Mesenchymal stem cell (in vitro differentiated cells and primary cell): ENCODE data around the gene PRKAG2.

Source experiments
- DNase-seq: peaks from one replicate; pipeline ENCODE4 v3.0.0-alpha.2; 2013
- H2AFZ ChIP-seq: one replicate; pipeline ENCODE4 v1.6.1; 2013; ENCODE audit warnings: low read depth, mild to moderate bottlenecking, control low read depth, inconsistent platforms, low read length, moderate library complexity
- H2AK5ac ChIP-seq: 2 replicates; pipeline ENCODE4 v1.6.1; 2013; ENCODE audit warnings: low read length, moderate library complexity, mild to moderate bottlenecking, inconsistent platforms; ENCODE audit not compliant: severe bottlenecking
- H2BK120ac ChIP-seq: one replicate; pipeline ENCODE4 v1.6.1; 2013; ENCODE audit warnings: low read depth, mild to moderate bottlenecking, inconsistent platforms, low read length, moderate library complexity
- H2BK12ac ChIP-seq, 2 experiments: one replicate each; pipeline ENCODE4 v1.6.1; 2013; ENCODE audit warnings: inconsistent platforms in 2 of 2, low read length in 2 of 2, mild to moderate bottlenecking in 2 of 2, moderate library complexity in 2 of 2, control low read depth in 1 of 2
- H2BK15ac ChIP-seq: one replicate; pipeline ENCODE4 v1.6.1; 2013; ENCODE audit warnings: mild to moderate bottlenecking, low read depth, inconsistent platforms; ENCODE audit not compliant: poor library complexity, severe bottlenecking
- H2BK5ac ChIP-seq: 2 replicates; pipeline ENCODE4 v1.6.1; 2013; ENCODE audit warnings: low read depth, mild to moderate bottlenecking, low read length, control low read depth, inconsistent platforms; ENCODE audit not compliant: poor library complexity, severe bottlenecking
- H3K14ac ChIP-seq, 2 experiments: one replicate each; pipeline ENCODE4 v1.6.1; 2013; ENCODE audit warnings: inconsistent platforms in 2 of 2, low read length in 2 of 2, control low read depth in 1 of 2, mild to moderate bottlenecking in 1 of 2, moderate library complexity in 1 of 2
- H3K18ac ChIP-seq, 2 experiments: one replicate each; pipeline ENCODE4 v1.6.1; 2013; ENCODE audit warnings: inconsistent platforms in 2 of 2, low read length in 2 of 2, control low read depth in 1 of 2, low read depth in 1 of 2, mild to moderate bottlenecking in 1 of 2
- H3K23ac ChIP-seq, 2 experiments: one replicate each; pipeline ENCODE4 v1.6.1; 2013; ENCODE audit warnings: inconsistent platforms in 2 of 2, low read length in 2 of 2, mild to moderate bottlenecking in 2 of 2, moderate library complexity in 2 of 2, control low read depth in 1 of 2
- H3K27ac ChIP-seq: 2 replicates; pipeline ENCODE4 v1.5.1; 2013; ENCODE audit warnings: mild to moderate bottlenecking, moderate library complexity, low read length, control low read depth, inconsistent platforms; ENCODE audit not compliant: poor library complexity, severe bottlenecking
- H3K27me3 ChIP-seq, 2 experiments: 2 replicates each; pipeline versions ENCODE4 v1.6.1 to v1.7.0; 2013; ENCODE audit warnings: low read length in 2 of 2, mild to moderate bottlenecking in 2 of 2, moderate library complexity in 2 of 2, control low read depth in 1 of 2, inconsistent platforms in 1 of 2; ENCODE audit not compliant: control insufficient read depth in 1 of 2, insufficient read depth in 1 of 2
- H3K36me3 ChIP-seq, 2 experiments: 2 replicates each; pipeline versions ENCODE4 v1.6.1 to v1.7.0; 2013; ENCODE audit warnings: low read length in 2 of 2, control low read depth in 1 of 2, inconsistent platforms in 1 of 2, low read depth in 1 of 2, mild to moderate bottlenecking in 1 of 2; ENCODE audit not compliant: insufficient read depth in 2 of 2, control insufficient read depth in 1 of 2
- H3K4ac ChIP-seq, 2 experiments: one replicate each; pipeline ENCODE4 v1.6.1; 2013; ENCODE audit warnings: inconsistent platforms in 2 of 2, low read length in 2 of 2, mild to moderate bottlenecking in 2 of 2, moderate library complexity in 2 of 2, control low read depth in 1 of 2, low read depth in 1 of 2
- H3K4me1 ChIP-seq: 2 replicates; pipeline ENCODE4 v1.6.1; 2013; ENCODE audit warnings: low read depth, low read length, control low read depth; ENCODE audit not compliant: control insufficient read depth, insufficient read depth
- H3K4me2 ChIP-seq: 2 replicates; pipeline ENCODE4 v1.6.1; 2013; ENCODE audit warnings: low read length, mild to moderate bottlenecking, inconsistent platforms; ENCODE audit not compliant: poor library complexity, severe bottlenecking
- H3K4me3 ChIP-seq, 2 experiments: 2 replicates each; pipeline versions ENCODE4 v1.5.1 to v1.7.0; 2013; ENCODE audit warnings: low read length in 2 of 2, mild to moderate bottlenecking in 2 of 2, control low read depth in 1 of 2, low read depth in 1 of 2; ENCODE audit not compliant: insufficient read depth in 1 of 2
- H3K79me1 ChIP-seq: replicated peaks from 2 replicates; pipeline ENCODE4 v1.6.1; 2013; ENCODE audit warnings: mild to moderate bottlenecking, control low read depth, low read length, inconsistent platforms; ENCODE audit not compliant: poor library complexity, severe bottlenecking
- H3K9ac ChIP-seq: 2 replicates; pipeline ENCODE4 v1.7.0; 2013; ENCODE audit warnings: mild to moderate bottlenecking, low read length, moderate library complexity
- H3K9me3 ChIP-seq: 2 replicates; pipeline ENCODE4 v1.7.0; 2013; ENCODE audit warnings: mild to moderate bottlenecking, low read length; ENCODE audit not compliant: control insufficient read depth
- H4K8ac ChIP-seq: one replicate; pipeline ENCODE4 v1.6.1; 2013; ENCODE audit warnings: inconsistent platforms, mild to moderate bottlenecking, low read length, moderate library complexity
- H4K91ac ChIP-seq: one replicate; pipeline ENCODE4 v1.6.1; 2013; ENCODE audit warnings: mild to moderate bottlenecking, low read length, inconsistent platforms
- WGBS: methylation state at CpG from one replicate; pipeline ENCODE4 v1.1.7; 2013; ENCODE audit warnings: mixed read lengths; 5-methylcytosine and 5-hydroxymethylcytosine counted together

The PRKAG2 gene

GRCh38 chr7:151655555-151655954, 221.4 kb downstream of the PRKAG2 start:
- H4K8ac ChIP-seq, result no peak overlapping the region
- no peak for DNase-seq
- H3K36me3 ChIP-seq, result no peaks in the 10 kb centered on the region
- H3K4me2 ChIP-seq, result no peak overlapping the region
- no peak overlapping the region for H4K91ac ChIP-seq
- no peak overlapping the region for H2AFZ ChIP-seq
- no peak overlapping the region for H3K27ac ChIP-seq
- H3K27me3 ChIP-seq, result no peaks in the 10 kb centered on the region
- no peak overlapping the region for H2BK12ac ChIP-seq
- WGBS, result 86% methylated on average over 3 of the region's 3 CpGs
- no peaks in the 10 kb centered on the region for H3K79me1 ChIP-seq
- no peak overlapping the region for H3K14ac ChIP-seq
- H2BK5ac ChIP-seq, result no peak overlapping the region
- no peak overlapping the region for H3K18ac ChIP-seq
- peaks cover 4% of the 10 kb centered on the region for H3K4me1 ChIP-seq
- no peak overlapping the region for H3K9ac ChIP-seq
- no peak overlapping the region for H3K4me3 ChIP-seq
- no peaks in the 10 kb centered on the region for H3K9me3 ChIP-seq
- H3K4ac ChIP-seq, result no peak overlapping the region
- H3K23ac ChIP-seq, result no peak overlapping the region
- H2BK15ac ChIP-seq, result no peak overlapping the region
- no peak overlapping the region for H2AK5ac ChIP-seq
- no peak overlapping the region for H2BK120ac ChIP-seq

GRCh38 chr7:151652111-151652510, 224.8 kb downstream of the PRKAG2 start:
- no peak overlapping the region for H3K27ac ChIP-seq
- H3K36me3 ChIP-seq, result no peaks in the 10 kb centered on the region
- no peak overlapping the region for H2BK120ac ChIP-seq
- no peak overlapping the region for H2AFZ ChIP-seq
- H3K4me2 ChIP-seq, result no peak overlapping the region
- H4K91ac ChIP-seq, result no peak overlapping the region
- no peak overlapping the region for H3K23ac ChIP-seq
- no peak overlapping the region for H3K14ac ChIP-seq
- H2BK5ac ChIP-seq, result no peak overlapping the region
- peaks cover 14% of the 10 kb centered on the region for H3K4me1 ChIP-seq
- H3K9ac ChIP-seq, result peak overlapping the region; percentile 66
- no peak overlapping the region for H4K8ac ChIP-seq
- no peak overlapping the region for H2BK12ac ChIP-seq
- peak overlapping the region in 1 of 2 experiments; percentile 45 for H3K4me3 ChIP-seq
- H3K4ac ChIP-seq, result no peak overlapping the region
- H3K9me3 ChIP-seq, result no peaks in the 10 kb centered on the region
- DNase-seq, result no peak
- H3K27me3 ChIP-seq, result no peaks in the 10 kb centered on the region
- no peak overlapping the region for H2AK5ac ChIP-seq
- WGBS, result 91% methylated on average over 3 of the region's 5 CpGs
- no peak overlapping the region for H2BK15ac ChIP-seq
- H3K79me1 ChIP-seq, result no peaks in the 10 kb centered on the region
- no peak overlapping the region for H3K18ac ChIP-seq

GRCh38 chr7:151650161-151650560, 226.8 kb downstream of the PRKAG2 start:
- H4K91ac ChIP-seq, result no peak overlapping the region
- H3K27ac ChIP-seq, result peak overlapping the region; percentile 89
- H2BK12ac ChIP-seq, result peak overlapping the region in 1 of 2 experiments; percentile 46
- no peaks in the 10 kb centered on the region for H3K36me3 ChIP-seq
- no peak overlapping the region for H2BK15ac ChIP-seq
- H4K8ac ChIP-seq, result no peak overlapping the region
- no peak overlapping the region for H2AFZ ChIP-seq
- H3K27me3 ChIP-seq, result no peaks in the 10 kb centered on the region
- no peaks in the 10 kb centered on the region for H3K9me3 ChIP-seq
- no peak overlapping the region for H2BK120ac ChIP-seq
- no peak overlapping the region for H3K4me3 ChIP-seq
- peak overlapping the region; percentile 76 for H2BK5ac ChIP-seq
- peak overlapping the region; percentile 98 for H2AK5ac ChIP-seq
- H3K4ac ChIP-seq, result no peak overlapping the region
- no peak overlapping the region for H3K23ac ChIP-seq
- H3K4me2 ChIP-seq, result peak overlapping the region; percentile 13
- H3K9ac ChIP-seq, result peak overlapping the region; percentile 13
- WGBS, result 95% methylated on average over 4 of the region's 4 CpGs
- no peak overlapping the region for H3K14ac ChIP-seq
- no peak for DNase-seq
- no peaks in the 10 kb centered on the region for H3K79me1 ChIP-seq
- peaks cover 14% of the 10 kb centered on the region for H3K4me1 ChIP-seq
- H3K18ac ChIP-seq, result peak overlapping the region in 1 of 2 experiments; percentile 17

GRCh38 chr7:151648429-151648828, 228.5 kb downstream of the PRKAG2 start:
- no peak overlapping the region for H3K14ac ChIP-seq
- peak overlapping the region; percentile 67 for H2BK15ac ChIP-seq
- no peaks in the 10 kb centered on the region for H3K9me3 ChIP-seq
- no peak overlapping the region for H3K23ac ChIP-seq
- H3K9ac ChIP-seq, result peak overlapping the region; percentile 47
- H4K91ac ChIP-seq, result no peak overlapping the region
- no peak overlapping the region for H3K4ac ChIP-seq
- no peaks in the 10 kb centered on the region for H3K27me3 ChIP-seq
- no peak overlapping the region for H4K8ac ChIP-seq
- H3K27ac ChIP-seq, result peak overlapping the region; percentile 17
- H2BK12ac ChIP-seq, result no peak overlapping the region
- H3K4me1 ChIP-seq, result peaks cover 14% of the 10 kb centered on the region
- H2AK5ac ChIP-seq, result no peak overlapping the region
- DNase-seq, result no peak
- no peak overlapping the region for H2BK120ac ChIP-seq
- peak overlapping the region in 1 of 2 experiments; percentile 48 for H3K4me3 ChIP-seq
- H3K36me3 ChIP-seq, result no peaks in the 10 kb centered on the region
- no peak overlapping the region for H2BK5ac ChIP-seq
- no peak overlapping the region for H3K18ac ChIP-seq
- H2AFZ ChIP-seq, result no peak overlapping the region
- WGBS, result 89% methylated on average over 6 of the region's 6 CpGs
- peak overlapping the region; percentile 40 for H3K4me2 ChIP-seq
- no peaks in the 10 kb centered on the region for H3K79me1 ChIP-seq
